PC-3 (cell line): Measurements from ENCODE around the gene MPG. TPM values are rescaled to one million over a fixed set of nuclear protein-coding genes. Genes with fewer than 3 reads are reported as not detected.

Experiments
- ATAC-seq: fragments of 200-7000 bp; cut with Tn5 transposase; 2 replicates; pipeline ENCODE4 v1.9.1; 2020; ENCODE audit warnings: mild to moderate bottlenecking, moderate library complexity
- BruUV-seq: library from RNA; stranded (reverse); fragments of 400-500 nt; replicated peaks from 2 replicates; lab custom pipeline; 2021; lab: Mats Ljungman, UMichigan
- CTCF ChIA-PET: fragments of 300-600 bp; sonication (Branson Sonifier 250); formaldehyde crosslinking; loops from one replicate; lab custom pipeline; 2022; ENCODE audit warnings: antibody characterized with exemption; lab: Charles Lee
- POLR2A ChIA-PET: fragments of 300-600 bp; sonication (Branson Sonifier 250); formaldehyde crosslinking; loops from one replicate; lab custom pipeline; 2022; ENCODE audit warnings: antibody characterized with exemption; ENCODE audit not compliant: unreplicated experiment; lab: Charles Lee
- DNase-seq: peaks from one replicate; pipeline ENCODE4 v3.0.0-alpha.2; 2015
- H2AFZ ChIP-seq: fragments of 300-600 bp; sonication (generic); 2 replicates; pipeline ENCODE4 v1.6.0; 2016; ENCODE audit warnings: antibody characterized with exemption, low read length
- H3F3A ChIP-seq: fragments of 300-600 bp; sonication (generic); one replicate; pipeline ENCODE4 v1.6.0; 2017; ENCODE audit warnings: antibody characterized with exemption, low read length, control low read depth, mild to moderate bottlenecking; ENCODE audit not compliant: unreplicated experiment
- H3K27ac ChIP-seq: fragments of 300-600 bp; sonication (generic); 2 replicates; pipeline ENCODE4 v1.5.1; 2016; ENCODE audit warnings: mild to moderate bottlenecking, low read length
- H3K27me3 ChIP-seq: fragments of 300-600 bp; sonication (generic); 2 replicates; pipeline ENCODE4 v1.6.1; 2016; ENCODE audit warnings: low read length, mixed read lengths
- H3K36me3 ChIP-seq: fragments of 300-600 bp; sonication (generic); 2 replicates; pipeline ENCODE4 v1.6.1; 2016; ENCODE audit warnings: low read depth, mixed run types, low read length, mixed read lengths
- H3K4me1 ChIP-seq: fragments of 300-600 bp; sonication (generic); 2 replicates; pipeline ENCODE4 v1.5.1; 2016; ENCODE audit warnings: low read length; ENCODE audit not compliant: insufficient read depth
- H3K4me2 ChIP-seq: fragments of 300-600 bp; sonication (generic); 2 replicates; pipeline ENCODE4 v1.6.0; 2016; ENCODE audit warnings: low read length
- H3K4me3 ChIP-seq: fragments of 300-600 bp; sonication (generic); 2 replicates; pipeline ENCODE4 v1.5.1; 2016; ENCODE audit warnings: mild to moderate bottlenecking, low read length, mixed read lengths
- H3K79me2 ChIP-seq: fragments of 300-600 bp; sonication (generic); 2 replicates; pipeline ENCODE4 v1.6.1; 2017; ENCODE audit warnings: low read length, mixed read lengths
- H3K9ac ChIP-seq: fragments of 300-600 bp; sonication (generic); 2 replicates; pipeline ENCODE4 v1.6.0; 2016; ENCODE audit warnings: mild to moderate bottlenecking, low read length
- H3K9me2 ChIP-seq: fragments of 300-600 bp; sonication (generic); replicated peaks from 2 replicates; pipeline ENCODE4 v1.6.1; 2016; ENCODE audit warnings: mixed run types, low read length, mixed read lengths
- H3K9me3 ChIP-seq: fragments of 300-600 bp; sonication (generic); 2 replicates; pipeline ENCODE4 v1.6.1; 2016; ENCODE audit warnings: low read length, mixed read lengths
- H4K20me1 ChIP-seq: fragments of 300-600 bp; sonication (generic); 2 replicates; pipeline ENCODE4 v1.6.1; 2016; ENCODE audit warnings: low read length, mixed read lengths
- EZH2 ChIP-seq: fragments of 300-600 bp; sonication (generic); IDR thresholded peaks from one replicate; pipeline ENCODE4 v1.6.1; 2017; ENCODE audit warnings: antibody characterized with exemption, mild to moderate bottlenecking, low read length; ENCODE audit not compliant: unreplicated experiment
- EZH2phosphoT487 ChIP-seq: fragments of 300-600 bp; sonication (generic); IDR thresholded peaks from 2 replicates; pipeline ENCODE4 v1.6.1; 2018; ENCODE audit warnings: mild to moderate bottlenecking, antibody characterized with exemption, low read length, borderline replicate concordance
- intact Hi-C: fragments of 100-400 bp; cut with micrococcal nuclease; formaldehyde crosslinking; loops from 2 replicates; pipeline ENCODE4 v1.9.0; 2023
- total RNA-seq: library from RNA; depleted of rRNA; stranded (reverse); fragments of >200 nt; gene quantifications from 2 replicates; pipeline ENCODE4 v1.2.3, GENCODE V29; 2014
- TF ChIP-seq, protein P1 (sequence below): fragments of 300-600 bp; sonication (generic); conservative IDR thresholded peaks from 2 replicates; pipeline ENCODE4 v1.5.1; 2017; ENCODE audit warnings: antibody characterized with exemption, low read depth, mild to moderate bottlenecking, low read length

The MPG gene
- total RNA-seq, 1 experiment from 2014 or later: 147 TPM

DNA sequence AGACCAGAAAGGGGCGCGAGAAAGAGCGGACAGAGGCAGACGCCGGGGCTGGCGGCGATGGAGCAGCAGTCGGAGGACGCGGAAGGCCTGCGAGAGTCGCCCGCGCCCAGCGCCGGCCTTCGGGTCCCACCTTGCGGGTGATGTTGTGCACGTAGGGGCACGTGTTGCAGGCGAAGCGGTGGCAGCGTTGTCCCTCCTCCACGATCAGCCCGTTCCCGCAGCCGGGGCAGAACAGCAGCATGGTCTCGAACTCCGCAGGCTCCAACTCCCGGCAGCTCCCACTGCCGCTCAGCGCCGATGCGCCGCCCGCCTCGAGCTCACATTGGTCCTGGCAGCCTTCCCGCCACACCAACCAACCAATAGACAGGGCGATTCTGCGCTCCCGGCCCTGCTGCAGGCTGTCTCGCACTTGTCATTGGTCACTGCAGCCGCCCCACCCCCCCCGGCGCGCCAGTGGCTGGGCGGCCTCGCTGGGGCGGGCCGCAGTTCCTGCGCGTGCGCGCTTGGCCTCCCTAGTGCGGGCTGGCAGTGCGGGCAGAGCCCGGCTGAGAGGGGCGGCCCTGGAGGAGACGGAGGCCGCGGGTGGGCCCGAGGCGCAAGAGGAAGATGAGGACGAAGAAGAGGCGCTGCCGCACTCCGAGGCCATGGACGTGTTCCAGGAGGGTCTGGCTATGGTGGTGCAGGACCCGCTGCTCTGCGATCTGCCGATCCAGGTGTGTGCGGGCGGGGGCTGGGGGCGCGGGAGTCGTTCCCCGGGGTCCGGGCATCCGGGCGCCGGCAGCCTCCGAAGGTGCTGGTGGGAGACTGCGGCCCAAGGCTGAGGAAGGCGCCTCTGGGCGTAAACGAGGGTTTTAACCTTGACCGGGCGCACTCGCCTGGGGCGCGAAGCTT is 24.4 kb upstream of the MPG start, which contains the start of the genes POLR3K and SNRNP25:
Gene POLR3K (minus strand): TSS at position 263 of the 891 bp plus-strand sequence. CDS start 22 bp downstream, at position 241.
Gene SNRNP25 (plus strand): TSS at position 483 of the 891 bp plus-strand sequence. CDS start 189 bp downstream, at position 672.
- Histone ChIP-seq H3K9ac (peak within 1 kb of the TSS; percentile 93), H3F3A (no peaks in the 10 kb centered on the region), H3K4me1 (0 out of 2 replicates have a peak, but pooled peaks cover 5% of the 10 kb centered on the region), H2AFZ (peak within 1 kb of the TSS; percentile 95), H3K27ac (peak within 1 kb of the TSS; percentile 57), H3K4me2 (peak within 1 kb of the TSS; percentile 93), H3K79me2 (peaks cover 50% of the 10 kb centered on the region), H4K20me1 (no peaks in the 10 kb centered on the region), H3K9me2 (no peaks in the 10 kb centered on the region), H3K4me3 (peak within 1 kb of the TSS; percentile 93), H3K9me3 (no peaks in the 10 kb centered on the region), H3K27me3 (no peaks in the 10 kb centered on the region), H3K36me3 (no peaks in the 10 kb centered on the region; the same call in 1 of the 2 replicates)
- ChIA-PET POLR2A (interaction anchor here (0.6 kb wide), 1 partner anchor 317 kb away, joined by 3 read pairs; the partner anchor contains the start of gene MRPL28), CTCF (interaction anchor here (1.2 kb wide), 1 partner anchor 12 kb away, joined by 7 read pairs; no protein-coding TSS in a partner anchor)
- intact Hi-C loops: no loop called here
- TF ChIP-seq, protein P1, sequence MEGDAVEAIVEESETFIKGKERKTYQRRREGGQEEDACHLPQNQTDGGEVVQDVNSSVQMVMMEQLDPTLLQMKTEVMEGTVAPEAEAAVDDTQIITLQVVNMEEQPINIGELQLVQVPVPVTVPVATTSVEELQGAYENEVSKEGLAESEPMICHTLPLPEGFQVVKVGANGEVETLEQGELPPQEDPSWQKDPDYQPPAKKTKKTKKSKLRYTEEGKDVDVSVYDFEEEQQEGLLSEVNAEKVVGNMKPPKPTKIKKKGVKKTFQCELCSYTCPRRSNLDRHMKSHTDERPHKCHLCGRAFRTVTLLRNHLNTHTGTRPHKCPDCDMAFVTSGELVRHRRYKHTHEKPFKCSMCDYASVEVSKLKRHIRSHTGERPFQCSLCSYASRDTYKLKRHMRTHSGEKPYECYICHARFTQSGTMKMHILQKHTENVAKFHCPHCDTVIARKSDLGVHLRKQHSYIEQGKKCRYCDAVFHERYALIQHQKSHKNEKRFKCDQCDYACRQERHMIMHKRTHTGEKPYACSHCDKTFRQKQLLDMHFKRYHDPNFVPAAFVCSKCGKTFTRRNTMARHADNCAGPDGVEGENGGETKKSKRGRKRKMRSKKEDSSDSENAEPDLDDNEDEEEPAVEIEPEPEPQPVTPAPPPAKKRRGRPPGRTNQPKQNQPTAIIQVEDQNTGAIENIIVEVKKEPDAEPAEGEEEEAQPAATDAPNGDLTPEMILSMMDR: no peak
- no peak for TF ChIP-seq EZH2phosphoT487
- no peak for TF ChIP-seq EZH2
- DNase-seq: peak; percentile 94
- ATAC-seq: peak; percentile 92
- BruUV-seq: no TSS peak

DNA sequence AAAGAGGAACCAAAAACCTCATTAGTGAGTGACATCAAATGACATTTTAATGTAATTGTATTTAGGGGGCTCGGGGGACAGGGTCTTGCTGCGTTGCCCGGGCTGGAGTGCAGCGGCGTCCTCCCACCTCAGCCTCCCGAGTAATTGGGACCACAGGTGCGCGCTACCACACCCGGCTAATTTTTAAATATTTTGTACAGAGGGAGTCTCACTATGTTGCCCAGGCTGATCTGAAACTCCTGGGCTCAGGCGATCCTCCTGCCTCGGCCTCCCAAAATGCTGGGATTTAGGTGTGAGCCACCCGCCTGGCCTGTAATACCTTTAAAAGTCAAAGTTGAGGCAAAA is 23.8 kb upstream of the MPG start:
- Histone ChIP-seq H3K27ac (no peak overlapping the region), H2AFZ (peak overlapping the region; percentile 95), H3K4me1 (0 out of 2 replicates have a peak, but pooled peaks cover 5% of the 10 kb centered on the region), H3K79me2 (peaks cover 50% of the 10 kb centered on the region), H3K9ac (peak overlapping the region; percentile 93), H3K4me2 (peak overlapping the region; percentile 93), H3K27me3 (no peaks in the 10 kb centered on the region), H3K36me3 (no peaks in the 10 kb centered on the region; the same call in 1 of the 2 replicates), H4K20me1 (no peaks in the 10 kb centered on the region), H3K9me2 (no peaks in the 10 kb centered on the region), H3K4me3 (peak overlapping the region; percentile 93), H3K9me3 (no peaks in the 10 kb centered on the region), H3F3A (no peaks in the 10 kb centered on the region)
- intact Hi-C loops: no loop called here
- TSS peak; percentile 49 for BruUV-seq
- ChIA-PET CTCF (interaction anchor here (1.2 kb wide), 1 partner anchor 11 kb away, joined by 7 read pairs; no protein-coding TSS in a partner anchor), POLR2A (no interaction called here)
- peak; percentile 1; the same call in 1 of the 2 replicates for ATAC-seq
- TF ChIP-seq EZH2: no peak
- TF ChIP-seq, protein P1: no peak
- no peak for TF ChIP-seq EZH2phosphoT487
- DNase-seq: no peak
